KG1 (cell line): ENCODE measurements around the gene POMT2.
"Not testable (repeated sequence)": the region's sequence is repeated elsewhere in the genome, so short reads cannot be mapped to it uniquely, and the experiment has no call there.

Experiments
- DNase-seq: peaks from one replicate; lab custom pipeline; 2025; lab: John Stamatoyannopoulos, UW

POMT2 gene, protein sequence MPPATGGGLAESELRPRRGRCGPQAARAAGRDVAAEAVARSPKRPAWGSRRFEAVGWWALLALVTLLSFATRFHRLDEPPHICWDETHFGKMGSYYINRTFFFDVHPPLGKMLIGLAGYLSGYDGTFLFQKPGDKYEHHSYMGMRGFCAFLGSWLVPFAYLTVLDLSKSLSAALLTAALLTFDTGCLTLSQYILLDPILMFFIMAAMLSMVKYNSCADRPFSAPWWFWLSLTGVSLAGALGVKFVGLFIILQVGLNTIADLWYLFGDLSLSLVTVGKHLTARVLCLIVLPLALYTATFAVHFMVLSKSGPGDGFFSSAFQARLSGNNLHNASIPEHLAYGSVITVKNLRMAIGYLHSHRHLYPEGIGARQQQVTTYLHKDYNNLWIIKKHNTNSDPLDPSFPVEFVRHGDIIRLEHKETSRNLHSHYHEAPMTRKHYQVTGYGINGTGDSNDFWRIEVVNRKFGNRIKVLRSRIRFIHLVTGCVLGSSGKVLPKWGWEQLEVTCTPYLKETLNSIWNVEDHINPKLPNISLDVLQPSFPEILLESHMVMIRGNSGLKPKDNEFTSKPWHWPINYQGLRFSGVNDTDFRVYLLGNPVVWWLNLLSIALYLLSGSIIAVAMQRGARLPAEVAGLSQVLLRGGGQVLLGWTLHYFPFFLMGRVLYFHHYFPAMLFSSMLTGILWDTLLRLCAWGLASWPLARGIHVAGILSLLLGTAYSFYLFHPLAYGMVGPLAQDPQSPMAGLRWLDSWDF

DNA sequence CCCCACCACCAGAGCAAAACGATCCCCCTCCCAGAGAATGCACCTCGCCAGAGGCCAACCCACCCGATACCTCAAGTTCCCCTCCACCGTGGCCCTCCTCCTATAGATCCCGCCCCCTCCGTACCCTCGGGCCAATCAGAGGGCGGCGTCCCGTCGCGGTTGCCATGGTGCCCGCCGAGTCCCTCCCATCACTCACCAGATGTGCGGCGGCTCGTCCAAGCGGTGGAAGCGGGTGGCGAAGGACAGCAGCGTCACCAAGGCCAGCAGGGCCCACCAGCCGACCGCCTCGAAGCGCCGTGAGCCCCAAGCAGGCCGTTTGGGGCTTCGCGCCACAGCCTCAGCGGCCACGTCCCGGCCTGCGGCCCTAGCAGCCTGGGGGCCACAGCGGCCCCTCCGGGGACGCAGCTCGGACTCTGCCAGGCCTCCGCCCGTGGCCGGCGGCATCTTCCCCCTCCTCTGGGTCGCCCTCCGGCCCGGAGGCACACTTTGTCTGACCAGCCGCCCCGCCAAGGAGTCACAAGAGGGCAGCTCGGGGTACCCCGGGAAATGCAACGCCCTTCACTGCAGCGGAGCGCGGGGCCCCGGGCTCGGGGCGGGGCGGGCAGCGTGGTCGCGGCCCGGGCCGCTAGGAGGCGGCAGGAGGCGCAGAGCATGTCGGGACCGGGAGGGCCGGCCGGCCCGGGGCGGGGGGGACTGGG lies at the start of gene POMT2:
Gene POMT2, minus strand, starts transcription at position 646 of the 698 bp plus-strand sequence. Its CDS starts 202 bp downstream, at position 444.
- DNase-seq = peak; percentile 87

DNA sequence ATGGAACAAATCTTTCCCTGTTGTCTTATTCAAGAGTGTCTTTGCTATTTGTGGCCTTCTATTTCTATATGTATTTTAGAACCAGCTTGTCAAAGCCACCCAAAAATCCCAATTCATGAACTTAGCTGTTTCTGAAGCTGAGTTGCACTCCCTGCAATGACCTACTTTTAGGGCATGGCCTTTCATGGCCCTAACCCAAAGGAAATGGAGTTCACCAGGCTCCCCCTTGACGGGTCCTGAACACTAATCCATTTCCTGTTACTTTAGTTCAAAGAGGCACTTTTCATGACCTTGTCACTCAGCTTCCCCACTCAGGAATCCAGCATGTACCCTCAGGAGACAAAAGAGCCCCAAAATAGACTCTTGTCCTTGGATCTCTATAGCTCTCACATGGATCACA lies 48.6 kb upstream of the POMT2 start:
- no peak for DNase-seq

DNA sequence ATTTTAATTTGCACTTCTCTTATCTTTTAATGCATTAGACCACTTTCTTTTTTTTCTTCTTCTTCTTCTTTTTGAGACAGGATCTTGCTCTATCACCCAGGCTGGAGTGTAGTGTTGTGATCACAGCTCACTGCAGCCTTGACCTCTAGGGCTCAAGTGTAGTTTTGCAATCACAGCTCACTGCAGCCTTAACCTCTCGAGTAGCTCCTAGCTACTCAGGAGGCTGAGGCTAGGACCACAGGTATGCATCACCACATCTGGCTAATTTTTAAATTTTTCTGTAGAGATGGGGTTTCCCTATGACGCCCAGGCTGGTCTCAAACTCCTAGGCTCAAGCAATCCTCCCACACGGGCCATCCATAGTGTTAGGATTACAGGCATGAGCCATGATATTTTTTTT lies 43.5 kb upstream of the POMT2 start:
- no peak for DNase-seq

DNA sequence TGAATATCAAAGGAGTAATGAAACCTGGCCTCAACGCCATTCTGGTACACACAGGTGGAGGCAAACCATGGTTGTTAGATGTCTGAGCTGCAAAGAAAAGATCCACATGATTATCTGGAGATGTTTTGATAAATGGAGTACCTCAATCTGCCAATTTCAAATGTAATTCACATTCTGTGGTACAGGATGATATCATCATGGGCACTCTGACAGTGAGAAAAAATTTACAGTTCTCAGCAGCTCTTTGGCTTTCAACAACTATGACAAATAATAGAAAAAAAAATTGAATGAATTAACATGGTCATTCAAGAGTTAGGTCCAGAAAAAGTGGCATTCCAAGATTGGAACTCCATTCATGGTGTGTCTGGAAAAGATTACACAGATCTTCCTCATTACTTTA lies 38.9 kb upstream of the POMT2 start:
- no peak for DNase-seq

DNA sequence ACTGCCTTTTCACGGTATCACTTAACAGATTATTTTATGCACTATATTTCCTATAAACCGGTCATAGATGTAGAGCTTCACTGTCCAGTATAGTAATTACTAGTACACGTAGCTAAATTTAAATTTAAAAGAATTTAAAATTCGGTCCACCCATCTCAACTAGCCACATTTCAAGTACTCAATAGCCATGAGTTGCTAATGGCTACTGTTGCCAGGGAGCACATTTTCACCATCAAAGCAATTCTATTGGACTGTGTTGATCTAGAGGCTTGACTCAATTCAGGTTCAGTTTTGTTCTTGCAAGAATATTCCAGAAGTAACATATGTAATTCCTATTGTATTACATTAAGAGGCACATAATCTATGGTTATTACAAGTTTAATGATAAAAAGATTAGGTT lies 36.2 kb upstream of the POMT2 start:
- DNase-seq = no peak

- DNase-seq = no peak
Measured at GRCh38 chr14:77355811-77356210, 35.1 kb upstream of the POMT2 start.

DNA sequence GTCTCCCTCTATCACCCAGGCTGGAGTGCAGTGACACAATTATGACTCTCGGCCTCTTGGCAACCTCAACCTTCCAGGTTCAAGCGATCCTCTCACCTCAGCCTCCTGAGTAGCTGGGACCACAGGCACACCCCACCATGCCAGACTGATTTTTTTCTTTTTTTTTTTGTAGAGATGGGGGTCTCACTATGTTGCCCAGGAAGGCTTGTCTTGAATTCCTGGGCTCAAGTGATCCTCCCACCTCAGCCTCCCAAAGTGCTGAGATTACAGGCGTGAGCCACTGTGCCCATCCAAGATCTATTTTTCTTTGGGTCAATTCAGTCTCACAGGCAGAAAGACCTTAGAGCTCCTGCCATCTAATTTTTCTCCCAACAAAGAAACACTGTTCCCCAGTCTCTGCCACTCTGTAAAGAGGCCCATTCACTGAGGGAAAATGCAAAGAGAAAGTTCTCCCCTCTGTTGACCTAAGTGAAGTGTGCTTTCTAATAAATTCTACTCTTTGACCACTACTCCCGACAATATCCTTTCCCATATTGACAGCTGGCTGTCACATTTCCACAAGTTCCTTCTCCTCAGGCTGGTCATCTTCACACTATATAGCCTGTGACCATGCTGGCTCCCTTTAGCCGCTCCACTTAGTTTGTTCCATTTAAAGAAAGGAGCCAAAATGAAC lies 32.9 kb upstream of the POMT2 start:
- no peak for DNase-seq

DNA sequence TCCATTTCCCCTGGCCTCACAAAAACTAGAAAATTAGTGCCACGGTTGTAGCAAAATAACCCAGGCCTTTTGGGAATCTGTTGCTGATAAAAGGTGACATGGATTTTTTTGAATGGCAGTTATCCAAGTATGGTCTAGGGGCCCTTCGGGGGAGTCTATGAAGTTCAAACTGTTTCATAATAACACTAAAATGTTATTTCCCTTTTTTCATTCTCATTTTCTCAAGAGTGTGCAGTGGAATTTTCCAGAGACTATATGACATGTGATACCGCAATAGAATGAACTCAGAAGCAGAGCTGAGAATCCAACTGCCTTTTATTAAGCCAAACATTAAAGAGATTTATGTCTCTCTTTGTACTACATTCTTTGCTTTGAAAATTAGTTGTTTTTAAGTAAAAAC lies 27.1 kb upstream of the POMT2 start:
- peak; percentile 28 for DNase-seq

DNA sequence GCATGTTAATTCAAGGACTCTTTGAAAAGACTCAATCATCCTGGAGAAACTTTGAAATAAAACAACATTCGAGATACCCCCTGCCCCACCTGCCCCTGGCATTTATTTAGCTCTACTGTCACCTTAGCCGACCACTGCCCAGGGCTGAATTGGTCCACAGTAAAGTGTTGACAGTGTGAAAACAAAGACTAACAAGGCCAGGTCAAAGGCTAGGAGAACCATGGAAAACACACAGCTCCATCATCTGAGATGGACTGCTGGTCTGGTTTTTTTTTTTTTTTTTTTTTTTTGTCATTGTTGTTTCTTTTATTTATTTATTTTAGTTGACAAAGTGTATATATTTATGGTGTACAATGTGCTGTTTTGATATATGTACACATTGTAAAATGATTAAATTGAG lies 25.8 kb upstream of the POMT2 start:
- DNase-seq = no peak

DNA sequence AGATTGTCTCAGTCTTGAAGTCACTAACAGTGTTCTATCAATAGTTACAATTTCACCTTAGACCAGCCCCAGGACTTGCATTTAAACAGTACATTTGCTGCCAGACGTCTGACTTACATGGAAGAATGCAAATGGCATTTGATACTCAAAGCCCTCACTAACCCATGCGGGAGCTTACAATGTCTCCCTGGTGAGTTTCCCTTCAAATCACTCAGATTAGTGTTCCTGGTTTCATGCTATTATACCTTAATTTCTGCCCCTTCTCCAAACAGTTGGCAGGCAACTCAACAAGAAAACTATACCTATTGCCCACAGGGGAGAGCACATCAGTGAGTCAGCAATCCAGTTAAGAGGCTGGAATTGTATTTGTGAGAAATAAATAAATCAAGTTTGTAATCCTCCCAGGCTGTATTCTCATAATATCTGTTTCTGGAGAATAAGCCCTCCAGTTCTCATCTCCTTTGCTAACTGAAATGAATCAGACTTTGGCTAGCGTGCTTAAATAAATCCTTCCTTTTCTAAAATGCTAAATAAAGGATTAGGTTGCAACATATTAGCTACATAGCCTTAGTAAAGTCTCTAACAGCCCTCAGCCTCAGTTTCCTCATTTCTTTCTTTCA lies 23.8 kb upstream of the POMT2 start:
- no peak for DNase-seq

- DNase-seq = no peak
Measured at GRCh38 chr14:77343662-77344061, 23.0 kb upstream of the POMT2 start.

DNA sequence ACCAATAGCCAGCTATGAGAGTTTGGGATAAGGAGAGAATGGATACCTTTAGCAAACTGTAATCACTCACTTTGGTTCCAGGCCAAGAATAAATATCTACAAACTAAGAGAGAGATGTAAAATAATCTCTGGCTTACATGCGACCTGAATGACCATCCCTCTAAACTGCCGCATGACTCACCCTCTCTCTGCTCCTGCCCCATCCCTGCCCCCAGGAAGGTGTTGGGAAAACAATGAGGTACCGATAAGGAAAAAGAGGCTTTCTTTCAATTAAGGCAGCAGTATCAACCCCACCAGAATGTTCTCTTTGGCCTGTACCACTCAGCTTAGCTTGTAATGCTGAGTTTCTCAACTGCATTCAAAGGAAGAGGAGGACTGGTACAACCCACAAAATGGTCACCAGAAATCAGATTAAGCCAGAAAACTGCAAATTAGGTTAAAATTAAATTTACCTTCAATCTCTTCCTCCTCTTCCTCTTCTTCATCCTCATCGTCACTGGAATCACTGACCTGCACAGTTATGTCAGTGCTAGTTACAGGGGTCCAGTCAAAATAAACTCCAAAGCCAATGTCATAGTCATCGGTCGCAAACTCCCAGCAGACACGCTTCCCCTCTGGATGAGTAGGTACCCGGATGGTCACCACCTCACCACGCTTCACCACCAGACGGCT lies 22.2 kb upstream of the POMT2 start:
- DNase-seq = no peak

- no peak for DNase-seq
Measured at GRCh38 chr14:77340389-77340788, 19.7 kb upstream of the POMT2 start.

DNA sequence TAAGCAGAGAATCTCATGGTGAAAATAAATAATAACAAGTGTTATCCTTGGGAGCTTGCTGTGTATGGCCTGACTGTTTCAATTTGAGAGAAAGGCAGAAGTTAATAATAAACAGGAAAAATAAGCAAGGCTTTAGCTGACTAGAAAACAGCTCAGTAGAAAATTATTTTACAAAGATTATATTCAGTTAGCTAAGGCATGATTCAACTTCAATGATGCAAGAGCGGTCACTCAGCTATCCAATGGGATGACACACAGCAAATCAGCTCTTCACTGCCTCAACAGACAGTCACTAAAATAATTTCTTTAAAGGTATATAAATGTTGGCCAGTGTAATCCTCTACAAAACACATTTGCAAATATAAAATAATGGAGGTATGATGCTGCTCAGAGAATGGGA lies 18.7 kb upstream of the POMT2 start:
- DNase-seq = no peak

GRCh38 chr14:77338302-77338701 lies 17.6 kb upstream of the POMT2 start:
- no peak for DNase-seq

DNA sequence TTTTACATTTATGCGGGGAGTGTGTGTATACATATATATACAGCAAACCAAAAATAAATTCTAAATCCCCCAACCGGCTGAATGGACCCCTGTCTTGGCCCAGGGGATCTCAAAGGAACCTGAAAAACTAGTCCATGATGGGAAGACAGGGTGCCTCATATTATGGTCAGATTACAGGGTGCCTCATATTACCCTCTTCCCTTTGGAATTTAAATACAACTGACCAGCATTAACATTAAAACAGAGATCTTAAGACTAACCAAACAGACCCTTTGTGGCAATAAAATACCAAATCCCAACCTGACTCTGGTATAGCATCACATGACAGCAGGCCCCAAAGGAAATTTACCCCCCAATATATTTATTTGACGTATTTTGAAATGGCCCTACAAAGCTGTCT lies 17.2 kb upstream of the POMT2 start:
- no peak for DNase-seq

- DNase-seq = not testable (repeated sequence)
Measured at GRCh38 chr14:77337255-77337654, 16.6 kb upstream of the POMT2 start.

DNA sequence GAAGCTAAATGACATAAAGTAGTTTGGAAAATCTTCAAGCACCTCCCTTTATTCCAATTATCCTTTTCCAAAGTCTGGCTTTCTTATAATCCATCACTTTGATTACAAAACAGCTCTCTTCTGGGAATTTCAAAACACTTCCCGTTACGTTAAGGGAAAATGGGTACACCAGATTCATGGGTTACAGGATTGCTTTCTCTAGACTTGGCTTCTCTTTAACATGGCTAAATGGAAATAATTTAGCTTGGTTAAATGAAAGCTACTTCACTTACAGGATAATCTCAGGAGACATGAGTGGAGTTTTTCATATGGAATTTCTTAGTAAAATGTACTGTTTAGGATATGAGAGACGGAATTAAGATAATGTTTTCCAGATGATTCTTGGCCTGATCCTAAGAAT lies 14.9 kb upstream of the POMT2 start:
- DNase-seq = no peak

GRCh38 chr14:77329872-77330271 lies 9.2 kb upstream of the POMT2 start:
- DNase-seq = no peak

- no peak for DNase-seq
Measured at GRCh38 chr14:77327111-77327510, 6.4 kb upstream of the POMT2 start.

DNA sequence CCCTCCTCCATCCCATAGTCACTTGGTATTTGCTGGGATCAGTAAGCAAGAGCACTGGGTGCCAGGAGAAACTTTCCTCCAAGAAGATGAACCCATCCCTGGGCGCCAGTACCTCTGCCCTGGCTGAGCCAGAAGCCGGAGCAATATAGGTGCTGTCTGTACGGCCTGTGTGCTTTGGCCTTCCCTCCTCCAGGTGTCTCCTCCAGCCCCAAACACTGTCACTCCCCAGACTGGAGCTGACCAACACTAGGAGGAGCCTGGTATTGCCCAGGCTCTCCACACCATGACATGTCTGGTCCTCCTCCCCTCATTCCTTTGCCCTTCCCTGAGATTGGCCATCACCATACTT lies 5.0 kb upstream of the POMT2 start:
- no peak for DNase-seq
